Tibial artery (tissue), 4 donors: Measurements from ENCODE around the gene YTHDC2.

Experiments
- DNase-seq, 2 donors: peaks; one replicate each; pipeline ENCODE4 v3.0.0-alpha.2; 2019
- H3K27ac ChIP-seq, 2 donors: fragments of 200-600 bp; sonication (generic) in 1 of 2; 1 replicate in 1 of 2; 2 replicates in 1 of 2; pipeline ENCODE4 v1.5.1; 2018 to 2019; ENCODE audit warnings: mild to moderate bottlenecking in 1 of 2
- H3K27me3 ChIP-seq, 2 donors: fragments of 200-600 bp; sonication (generic) in 1 of 2; one replicate each; pipeline versions ENCODE4 v1.5.1 to v1.6.0; 2016 to 2019
- H3K36me3 ChIP-seq, 3 donors: fragments of 200-600 bp; sonication (generic) in 2 of 3; one replicate each; pipeline ENCODE4 v1.5.1; 2016 to 2019; ENCODE audit warnings: mild to moderate bottlenecking in 2 of 3
- H3K4me1 ChIP-seq, 4 donors: fragments of 200-600 bp; sonication (generic) in 2 of 4; 1 replicate in 3 of 4; 2 replicates in 1 of 4; pipeline ENCODE4 v1.5.1; 2016 to 2019
- H3K4me3 ChIP-seq, 2 donors: fragments of 200-600 bp; sonication (generic) in 1 of 2; 1 replicate in 1 of 2; 2 replicates in 1 of 2; pipeline ENCODE4 v1.5.1; 2018 to 2019; ENCODE audit warnings: mild to moderate bottlenecking in 2 of 2
- H3K9me3 ChIP-seq, 3 donors: fragments of 200-600 bp; sonication (generic) in 1 of 3; one replicate each; pipeline ENCODE4 v1.5.1; 2016 to 2019
- intact Hi-C: fragments of 100-400 bp; cut with DNase I; formaldehyde crosslinking; loops from one replicate; pipeline ENCODE4 v1.15.0; 2023; ENCODE audit warnings: low total_unique reads
- TF ChIP-seq, protein P1 (sequence below), 2 experiments: fragments of 200-600 bp in 1 of 2; fragments of 450-650 bp in 1 of 2; IDR thresholded peaks; one replicate each; pipeline ENCODE4 v1.5.1; 2017 to 2019; ENCODE audit warnings: antibody characterized with exemption in 2 of 2, mild to moderate bottlenecking in 1 of 2, moderate library complexity in 1 of 2

The YTHDC2 gene

DNA sequence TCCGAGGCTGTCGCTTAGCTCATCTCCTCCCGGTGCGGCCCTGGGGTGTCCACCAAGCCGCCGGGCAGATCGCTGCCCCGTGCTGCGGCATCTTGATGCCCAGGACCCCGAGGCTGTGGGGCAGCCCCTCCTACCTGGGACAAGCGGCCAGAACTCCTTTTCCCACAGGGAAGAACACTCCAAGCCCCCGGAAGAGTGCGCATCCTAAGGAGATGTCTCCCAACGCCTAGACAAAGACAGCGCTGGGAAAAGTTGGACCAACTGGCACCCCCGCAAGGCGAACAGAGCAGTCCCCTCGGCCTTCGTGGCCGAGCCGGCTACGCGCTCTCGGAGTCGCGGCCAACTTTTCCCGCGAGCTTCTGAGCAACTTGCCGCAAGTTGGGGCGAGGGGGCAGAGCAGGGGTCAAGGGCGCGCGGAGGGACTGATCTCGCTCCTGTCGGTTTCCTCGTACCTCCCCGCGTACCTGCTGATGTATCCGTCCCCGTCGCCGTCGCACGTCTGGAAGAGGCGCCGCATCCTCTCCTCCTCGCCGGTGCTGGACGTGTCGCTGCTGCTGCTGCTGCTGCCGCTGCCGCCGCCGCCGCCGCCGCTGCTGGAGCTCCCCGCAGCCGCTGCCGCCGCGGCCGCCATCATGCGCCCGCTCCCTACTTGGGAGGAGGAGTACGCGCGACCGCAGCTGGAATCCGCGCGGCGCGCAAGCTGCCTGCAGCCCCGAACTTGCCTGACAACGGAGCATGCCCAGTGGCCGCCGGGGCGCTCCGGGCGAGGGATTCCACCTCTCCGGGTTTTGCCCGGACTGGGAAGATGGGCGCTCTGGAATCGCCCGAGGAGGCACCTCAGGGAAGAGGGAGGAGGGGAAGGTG lies 25.5 kb upstream of the YTHDC2 start, which contains the start of gene MCC:
TSS of gene MCC (minus strand) at position 673 of the 864 bp plus-strand sequence.
- TF ChIP-seq, protein P1, sequence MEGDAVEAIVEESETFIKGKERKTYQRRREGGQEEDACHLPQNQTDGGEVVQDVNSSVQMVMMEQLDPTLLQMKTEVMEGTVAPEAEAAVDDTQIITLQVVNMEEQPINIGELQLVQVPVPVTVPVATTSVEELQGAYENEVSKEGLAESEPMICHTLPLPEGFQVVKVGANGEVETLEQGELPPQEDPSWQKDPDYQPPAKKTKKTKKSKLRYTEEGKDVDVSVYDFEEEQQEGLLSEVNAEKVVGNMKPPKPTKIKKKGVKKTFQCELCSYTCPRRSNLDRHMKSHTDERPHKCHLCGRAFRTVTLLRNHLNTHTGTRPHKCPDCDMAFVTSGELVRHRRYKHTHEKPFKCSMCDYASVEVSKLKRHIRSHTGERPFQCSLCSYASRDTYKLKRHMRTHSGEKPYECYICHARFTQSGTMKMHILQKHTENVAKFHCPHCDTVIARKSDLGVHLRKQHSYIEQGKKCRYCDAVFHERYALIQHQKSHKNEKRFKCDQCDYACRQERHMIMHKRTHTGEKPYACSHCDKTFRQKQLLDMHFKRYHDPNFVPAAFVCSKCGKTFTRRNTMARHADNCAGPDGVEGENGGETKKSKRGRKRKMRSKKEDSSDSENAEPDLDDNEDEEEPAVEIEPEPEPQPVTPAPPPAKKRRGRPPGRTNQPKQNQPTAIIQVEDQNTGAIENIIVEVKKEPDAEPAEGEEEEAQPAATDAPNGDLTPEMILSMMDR (IDR thresholded peaks at IDR 0.05): no peak
- Histone ChIP-seq H3K27me3 (peaks cover 0 to 11% of the 10 kb centered on the region in 2 donors), H3K27ac (peak within 1 kb of the TSS; percentile 31 to 41), H3K4me3 (peak within 1 kb of the TSS; percentile 56 to 69), H3K4me1 (peaks cover 0 to 24% (median 19%) of the 10 kb centered on the region in 4 donors), H3K36me3 (no peaks in the 10 kb centered on the region), H3K9me3 (peaks cover 0 to 16% (median 9%) of the 10 kb centered on the region in 3 donors)
- intact Hi-C loops: no loop called here
- DNase-seq: peak; percentile 48 to 77

DNA sequence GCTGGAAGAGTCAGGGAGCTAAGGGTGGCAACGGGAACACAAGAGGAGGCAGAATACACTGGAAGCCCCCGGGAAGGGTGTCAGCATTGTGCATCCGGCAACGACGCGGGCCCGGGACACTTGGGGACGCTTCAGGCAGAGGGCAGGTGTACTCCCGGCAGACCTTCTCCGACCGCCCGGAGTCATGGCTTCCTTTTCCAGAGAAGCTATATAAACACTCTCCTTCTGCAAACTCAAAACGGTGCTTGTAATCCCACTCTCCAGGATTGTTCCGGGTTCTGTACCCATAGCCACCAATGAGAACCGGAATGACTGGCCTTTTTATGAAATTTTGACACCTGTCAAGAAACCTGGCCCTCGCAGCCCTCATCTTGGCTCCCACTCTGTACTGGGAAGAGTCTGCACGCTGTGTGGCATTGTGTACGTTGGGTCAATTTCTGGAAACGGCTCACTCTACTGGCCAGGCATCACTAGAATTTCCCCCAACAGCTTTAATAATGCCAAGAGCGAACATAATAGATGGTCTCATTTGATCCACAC lies 24.8 kb upstream of the YTHDC2 start:
- TF ChIP-seq, protein P1 (IDR thresholded peaks at IDR 0.05): no peak
- intact Hi-C loops: no loop called here
- no peak for DNase-seq

DNA sequence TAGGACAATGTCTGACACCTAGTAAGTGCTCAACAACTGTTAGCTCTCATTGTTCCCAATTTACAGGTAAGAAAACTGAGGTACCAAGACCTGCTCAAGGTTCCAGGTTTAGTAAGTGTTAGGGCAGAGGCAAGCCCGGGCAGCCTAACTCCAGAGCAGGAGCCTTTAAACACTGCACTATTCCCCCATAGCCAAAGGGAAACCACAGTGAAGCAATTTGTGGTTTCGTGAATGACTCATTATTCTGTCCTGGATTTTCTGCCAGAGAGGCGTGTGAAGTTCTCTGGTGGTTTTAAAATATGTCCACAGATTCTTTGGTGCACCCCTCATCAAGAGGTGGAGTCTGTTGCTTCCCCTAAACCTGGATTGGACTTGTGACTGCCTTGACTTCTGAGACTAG lies 24.2 kb upstream of the YTHDC2 start:
- peaks cover 0 to 11% of the 10 kb centered on the region in 2 donors for H3K27me3 ChIP-seq
- TF ChIP-seq, protein P1 (IDR thresholded peaks at IDR 0.05): no peak

More for the DNA sequence above, 24.8 kb upstream of the YTHDC2 start:
- Histone ChIP-seq H3K9me3 (peaks cover 0 to 16% (median 9%) of the 10 kb centered on the region in 3 donors), H3K4me3 (peak overlapping the region; percentile 56 to 69), H3K27me3 (peaks cover 0 to 11% of the 10 kb centered on the region in 2 donors), H3K27ac (peak overlapping the region; percentile 10 to 38), H3K4me1 (peaks cover 0 to 24% (median 19%) of the 10 kb centered on the region in 4 donors), H3K36me3 (no peaks in the 10 kb centered on the region)

DNA sequence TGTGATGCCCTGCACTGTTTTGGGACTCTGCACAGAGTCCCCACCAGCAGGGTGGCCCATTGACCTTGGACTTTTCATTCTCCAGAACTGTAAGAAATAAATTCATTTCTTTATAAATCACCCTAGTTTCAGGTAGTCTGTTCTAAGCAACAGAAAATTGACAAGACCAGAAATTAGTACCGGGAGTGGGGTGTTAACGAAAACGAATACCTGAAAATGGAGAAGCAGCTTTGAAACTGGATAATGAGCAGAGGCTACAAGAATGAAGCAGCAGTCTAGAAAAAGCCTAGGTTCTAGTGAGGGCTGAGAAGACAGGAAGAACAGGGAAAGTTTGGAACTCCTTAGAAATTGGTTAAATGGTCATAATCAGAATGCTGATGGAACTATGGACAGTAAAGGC lies 23.2 kb upstream of the YTHDC2 start:
- Histone ChIP-seq H3K27ac (no peak overlapping the region), H3K4me3 (no peak overlapping the region), H3K27me3 (peaks cover 0 to 11% of the 10 kb centered on the region in 2 donors), H3K9me3 (peaks cover 0 to 16% (median 9%) of the 10 kb centered on the region in 3 donors), H3K4me1 (peaks cover 0 to 24% (median 19%) of the 10 kb centered on the region in 4 donors), H3K36me3 (no peaks in the 10 kb centered on the region)
- no peak for DNase-seq
- intact Hi-C loops: no loop called here
- TF ChIP-seq, protein P1 (IDR thresholded peaks at IDR 0.05): no peak

More for the DNA sequence above, 24.2 kb upstream of the YTHDC2 start:
- intact Hi-C loops: no loop called here
- peak in 1 of 2 donors; percentile 59 for DNase-seq
- Histone ChIP-seq H3K4me1 (peaks cover 0 to 24% (median 19%) of the 10 kb centered on the region in 4 donors), H3K27ac (no peak overlapping the region), H3K36me3 (no peaks in the 10 kb centered on the region), H3K4me3 (peak overlapping the region in 1 of 2 donors; percentile 56), H3K9me3 (peaks cover 0 to 16% (median 9%) of the 10 kb centered on the region in 3 donors)

DNA sequence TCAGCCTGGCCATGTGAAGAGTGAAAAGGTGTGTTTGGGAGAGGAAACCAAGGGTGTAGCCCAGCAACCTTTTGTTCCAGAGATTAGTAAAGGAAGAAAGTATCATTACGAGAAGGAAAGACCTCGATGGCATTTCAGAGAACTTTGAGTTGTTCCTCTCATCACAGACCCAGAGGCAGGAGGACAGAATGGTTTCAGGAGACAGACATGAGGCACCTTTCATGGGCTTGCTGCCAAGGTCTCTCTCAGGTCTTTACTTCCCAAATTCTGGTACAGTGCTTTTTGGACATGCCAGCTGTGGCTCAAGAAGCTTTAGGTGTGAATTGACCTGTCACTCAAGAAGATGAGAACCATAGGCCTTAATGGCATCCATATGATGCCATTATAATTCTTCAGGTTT lies 22.5 kb upstream of the YTHDC2 start:
- H3K36me3 ChIP-seq: no peaks in the 10 kb centered on the region
- peaks cover 0 to 16% (median 9%) of the 10 kb centered on the region in 3 donors for H3K9me3 ChIP-seq
- TF ChIP-seq, protein P1 (IDR thresholded peaks at IDR 0.05): no peak
- intact Hi-C loops: no loop called here
- peaks cover 0 to 24% (median 19%) of the 10 kb centered on the region in 4 donors for H3K4me1 ChIP-seq
- H3K27ac ChIP-seq: no peak overlapping the region
- peaks cover 0 to 9% of the 10 kb centered on the region in 2 donors for H3K27me3 ChIP-seq
- no peak overlapping the region for H3K4me3 ChIP-seq
- no peak for DNase-seq
